ENCODE data around the gene CDH15.

DNA sequence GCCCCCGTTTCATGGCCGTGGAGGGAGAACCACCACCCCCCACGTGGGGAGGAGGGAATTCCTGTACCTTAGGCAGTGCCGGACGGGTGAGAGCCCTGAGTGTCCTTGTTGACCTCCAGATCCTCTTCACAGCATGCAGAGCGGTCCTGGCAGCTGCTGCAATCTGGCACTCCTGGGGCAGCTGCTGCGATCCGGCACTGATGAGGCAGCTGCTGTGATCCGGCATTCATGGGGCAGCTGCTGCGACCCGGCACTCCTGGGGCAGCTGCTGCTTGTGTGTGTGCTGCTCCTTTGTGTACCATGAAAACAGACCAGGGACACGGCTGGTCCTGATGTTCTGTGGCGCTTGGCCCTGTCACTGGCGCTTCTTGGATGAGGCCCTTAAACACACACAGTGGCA is 58.7 kb downstream of the CDH15 start:
- TF ChIP-seq, protein P1, sequence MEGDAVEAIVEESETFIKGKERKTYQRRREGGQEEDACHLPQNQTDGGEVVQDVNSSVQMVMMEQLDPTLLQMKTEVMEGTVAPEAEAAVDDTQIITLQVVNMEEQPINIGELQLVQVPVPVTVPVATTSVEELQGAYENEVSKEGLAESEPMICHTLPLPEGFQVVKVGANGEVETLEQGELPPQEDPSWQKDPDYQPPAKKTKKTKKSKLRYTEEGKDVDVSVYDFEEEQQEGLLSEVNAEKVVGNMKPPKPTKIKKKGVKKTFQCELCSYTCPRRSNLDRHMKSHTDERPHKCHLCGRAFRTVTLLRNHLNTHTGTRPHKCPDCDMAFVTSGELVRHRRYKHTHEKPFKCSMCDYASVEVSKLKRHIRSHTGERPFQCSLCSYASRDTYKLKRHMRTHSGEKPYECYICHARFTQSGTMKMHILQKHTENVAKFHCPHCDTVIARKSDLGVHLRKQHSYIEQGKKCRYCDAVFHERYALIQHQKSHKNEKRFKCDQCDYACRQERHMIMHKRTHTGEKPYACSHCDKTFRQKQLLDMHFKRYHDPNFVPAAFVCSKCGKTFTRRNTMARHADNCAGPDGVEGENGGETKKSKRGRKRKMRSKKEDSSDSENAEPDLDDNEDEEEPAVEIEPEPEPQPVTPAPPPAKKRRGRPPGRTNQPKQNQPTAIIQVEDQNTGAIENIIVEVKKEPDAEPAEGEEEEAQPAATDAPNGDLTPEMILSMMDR (IDR thresholded peaks at IDR 0.05) = no peak
- no peak for TF ChIP-seq POLR2A (IDR thresholded peaks at IDR 0.05)
